GM18907 (cell line): Measurements from ENCODE around the gene PIMREG.
"Not testable (repeated sequence)": the region's sequence is repeated elsewhere in the genome, so short reads cannot be mapped to it uniquely, and the experiment has no call there.

Experiments
- ATAC-seq: cut with Tn5 transposase; IDR thresholded peaks from one replicate; pipeline ENCODE4 v1.9.1; 2021; ENCODE audit warnings: mild to moderate bottlenecking, moderate library complexity; ENCODE audit not compliant: unreplicated experiment

Gene PIMREG

GRCh38 chr17:6476076-6476809 lies 32.0 kb downstream of the PIMREG start:
- ATAC-seq, result no peak

GRCh38 chr17:6476810-6477179 lies 32.5 kb downstream of the PIMREG start:
- no peak for ATAC-seq

GRCh38 chr17:6477831-6478383 lies 33.7 kb downstream of the PIMREG start:
- ATAC-seq, result no peak

- no peak for ATAC-seq
Observed at GRCh38 chr17:6478486-6478885, 34.2 kb downstream of the PIMREG start.

GRCh38 chr17:6479622-6480302 lies 35.5 kb downstream of the PIMREG start:
- no peak for ATAC-seq

- ATAC-seq, result no peak
Observed at GRCh38 chr17:6480303-6480675, 36.0 kb downstream of the PIMREG start.

- ATAC-seq, result no peak
Observed at GRCh38 chr17:6482105-6482455, 37.8 kb downstream of the PIMREG start.

GRCh38 chr17:6482796-6483195 lies 38.5 kb downstream of the PIMREG start:
- not testable (repeated sequence) for ATAC-seq

GRCh38 chr17:6483507-6483906 lies 39.3 kb downstream of the PIMREG start:
- ATAC-seq, result no peak

- ATAC-seq, result no peak
Observed at GRCh38 chr17:6485646-6486412, 41.6 kb downstream of the PIMREG start.

GRCh38 chr17:6487251-6488007 lies 43.2 kb downstream of the PIMREG start:
- ATAC-seq, result no peak

- ATAC-seq, result no peak
Observed at GRCh38 chr17:6488008-6488539, 43.8 kb downstream of the PIMREG start.

GRCh38 chr17:6489016-6489550 lies 44.8 kb downstream of the PIMREG start:
- no peak for ATAC-seq

- ATAC-seq, result no peak
Observed at GRCh38 chr17:6491071-6491700, 46.9 kb downstream of the PIMREG start.

GRCh38 chr17:6492892-6493674 lies 48.8 kb downstream of the PIMREG start:
- ATAC-seq, result no peak

- no peak for ATAC-seq
Observed at GRCh38 chr17:6494239-6494941, 50.1 kb downstream of the PIMREG start.

- ATAC-seq, result no peak
Observed at GRCh38 chr17:6495450-6496115, 51.3 kb downstream of the PIMREG start.

GRCh38 chr17:6496116-6496481 lies 51.8 kb downstream of the PIMREG start:
- ATAC-seq, result no peak
